Sigmoid colon (tissue), 7 donors: ENCODE measurements around the gene ACTR6. TPM values are rescaled to one million over a fixed set of nuclear protein-coding genes. Genes with fewer than 3 reads are reported as not detected.

Experiments
- DNase-seq: peaks from one replicate; pipeline ENCODE4 v3.0.0-alpha.2; 2019
- H3K27ac ChIP-seq, 4 donors: fragments of 200-600 bp; sonication (generic); one replicate each; pipeline ENCODE4 v1.5.1; 2016 to 2019; ENCODE audit warnings: mild to moderate bottlenecking in 1 of 4
- H3K27me3 ChIP-seq, 3 donors: fragments of 200-600 bp; sonication (generic); one replicate each; pipeline ENCODE4 v1.5.1; 2019; ENCODE audit warnings: mild to moderate bottlenecking in 1 of 3
- H3K36me3 ChIP-seq, 4 donors: fragments of 200-600 bp; sonication (generic); one replicate each; pipeline ENCODE4 v1.5.1; 2016 to 2019
- H3K4me1 ChIP-seq, 4 donors: fragments of 200-600 bp; sonication (generic); one replicate each; pipeline ENCODE4 v1.5.1; 2017 to 2019
- H3K4me3 ChIP-seq, 4 donors: fragments of 200-600 bp; sonication (generic); one replicate each; pipeline ENCODE4 v1.5.1; 2017 to 2019; ENCODE audit warnings: mild to moderate bottlenecking in 2 of 4, moderate library complexity in 1 of 4
- H3K9me3 ChIP-seq, 4 donors: fragments of 200-600 bp in 3 of 4; sonication (generic) in 3 of 4; one replicate each; pipeline versions ENCODE4 v1.5.1 to v1.6.1; 2013 to 2019
- EP300 ChIP-seq, 4 donors: sonication (generic); formaldehyde crosslinking; IDR thresholded peaks; one replicate each; pipeline ENCODE4 v1.6.1; 2017; ENCODE audit warnings: antibody characterized with exemption in 4 of 4
- POLR2A ChIP-seq, 2 donors: fragments of 450-650 bp; IDR thresholded peaks; one replicate each; pipeline ENCODE4 v1.6.1; 2016; ENCODE audit warnings: antibody characterized with exemption in 2 of 2, mild to moderate bottlenecking in 2 of 2, moderate library complexity in 2 of 2
- POLR2AphosphoS5 ChIP-seq, 4 donors: sonication (generic); formaldehyde crosslinking; IDR thresholded peaks; one replicate each; pipeline ENCODE4 v1.6.1; 2017; ENCODE audit warnings: antibody characterized with exemption in 4 of 4
- WGBS, 2 donors: extraction: QIAGEN DNeasy Blood & Tissue Kit; methylation state at CpG; one replicate each; pipeline ENCODE4 v1.1.7; 2013; 5-methylcytosine and 5-hydroxymethylcytosine counted together
- intact Hi-C: fragments of 100-400 bp; cut with DNase I; formaldehyde crosslinking; loops from one replicate; pipeline ENCODE4 v1.15.1; 2023
- polyA plus RNA-seq, 3 donors: library from polyadenylated mRNA; stranded (reverse); fragments of 200-250 nt; gene quantifications; one replicate each; pipeline ENCODE4 v1.2.3, GENCODE V29; 2013
- total RNA-seq, 4 donors: library from RNA; depleted of rRNA; stranded (reverse); fragments of >200 nt; gene quantifications; one replicate each; pipeline ENCODE4 v1.1.0, GENCODE V29; 2016
- TF ChIP-seq, protein P1 (sequence below), 4 experiments: fragments of 450-650 bp in 3 of 4; fragments of 200-600 bp in 1 of 4; IDR thresholded peaks; one replicate each; pipeline ENCODE4 v1.5.1; 2016 to 2019; ENCODE audit warnings: antibody characterized with exemption in 4 of 4, mild to moderate bottlenecking in 3 of 4, moderate library complexity in 2 of 4
- donor health status: healthy with polysubstance abuse.
- donor health status: Bipolar disorder and iron deficiency.
- donor health status: healthy.

The ACTR6 gene
- total and polyA plus RNA-seq, 7 donors = 9.1 to 37.5 (median 24.2) TPM

- H3K9me3 ChIP-seq = no peaks in the 10 kb centered on the region
- 36 to 55% methylated on average over 7 of the region's 7 CpGs for WGBS, 2 donors
- DNase-seq = no peak
- intact Hi-C loops = loop anchor here (5.0 to 10.0 kb wide), 2 partner anchors 100 to 318 kb away; no protein-coding TSS in a partner anchor
- no peak overlapping the region for H3K4me3 ChIP-seq
- H3K36me3 ChIP-seq = no peaks in the 10 kb centered on the region
- no peaks in the 10 kb centered on the region for H3K27me3 ChIP-seq
- peak overlapping the region in 2 of 4 donors; percentile 23 to 34 for H3K27ac ChIP-seq
- TF ChIP-seq, protein P1, sequence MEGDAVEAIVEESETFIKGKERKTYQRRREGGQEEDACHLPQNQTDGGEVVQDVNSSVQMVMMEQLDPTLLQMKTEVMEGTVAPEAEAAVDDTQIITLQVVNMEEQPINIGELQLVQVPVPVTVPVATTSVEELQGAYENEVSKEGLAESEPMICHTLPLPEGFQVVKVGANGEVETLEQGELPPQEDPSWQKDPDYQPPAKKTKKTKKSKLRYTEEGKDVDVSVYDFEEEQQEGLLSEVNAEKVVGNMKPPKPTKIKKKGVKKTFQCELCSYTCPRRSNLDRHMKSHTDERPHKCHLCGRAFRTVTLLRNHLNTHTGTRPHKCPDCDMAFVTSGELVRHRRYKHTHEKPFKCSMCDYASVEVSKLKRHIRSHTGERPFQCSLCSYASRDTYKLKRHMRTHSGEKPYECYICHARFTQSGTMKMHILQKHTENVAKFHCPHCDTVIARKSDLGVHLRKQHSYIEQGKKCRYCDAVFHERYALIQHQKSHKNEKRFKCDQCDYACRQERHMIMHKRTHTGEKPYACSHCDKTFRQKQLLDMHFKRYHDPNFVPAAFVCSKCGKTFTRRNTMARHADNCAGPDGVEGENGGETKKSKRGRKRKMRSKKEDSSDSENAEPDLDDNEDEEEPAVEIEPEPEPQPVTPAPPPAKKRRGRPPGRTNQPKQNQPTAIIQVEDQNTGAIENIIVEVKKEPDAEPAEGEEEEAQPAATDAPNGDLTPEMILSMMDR (IDR thresholded peaks at IDR 0.05) = peak in 3 of 4 experiments; percentile 42 to 69 (median 45)
- no peak for TF ChIP-seq POLR2AphosphoS5 (IDR thresholded peaks at IDR 0.05)
- peaks cover 0 to 8% (median 0%) of the 10 kb centered on the region in 4 donors for H3K4me1 ChIP-seq
These were observed 34.1 kb downstream of the ACTR6 start for GRCh38 chr12:100234591-100235304.

GRCh38 chr12:100238801-100239200, 38.2 kb downstream of the ACTR6 start:
- WGBS, 2 donors = 91 to 97% methylated on average over 3 of the region's 3 CpGs
- H3K27ac ChIP-seq = no peak overlapping the region
- DNase-seq = no peak
- H3K4me3 ChIP-seq = no peak overlapping the region
- peaks cover 0 to 8% (median 0%) of the 10 kb centered on the region in 4 donors for H3K4me1 ChIP-seq
- no peaks in the 10 kb centered on the region for H3K36me3 ChIP-seq
- intact Hi-C loops = loop anchor here (5.0 to 10.0 kb wide), 2 partner anchors 96 to 314 kb away; no protein-coding TSS in a partner anchor
- TF ChIP-seq POLR2AphosphoS5 (IDR thresholded peaks at IDR 0.05) = no peak
- TF ChIP-seq, protein P1 (IDR thresholded peaks at IDR 0.05) = no peak
- no peak for TF ChIP-seq POLR2A (IDR thresholded peaks at IDR 0.05)
- TF ChIP-seq EP300 (IDR thresholded peaks at IDR 0.05) = no peak
- no peaks in the 10 kb centered on the region for H3K9me3 ChIP-seq
- no peaks in the 10 kb centered on the region for H3K27me3 ChIP-seq

DNA sequence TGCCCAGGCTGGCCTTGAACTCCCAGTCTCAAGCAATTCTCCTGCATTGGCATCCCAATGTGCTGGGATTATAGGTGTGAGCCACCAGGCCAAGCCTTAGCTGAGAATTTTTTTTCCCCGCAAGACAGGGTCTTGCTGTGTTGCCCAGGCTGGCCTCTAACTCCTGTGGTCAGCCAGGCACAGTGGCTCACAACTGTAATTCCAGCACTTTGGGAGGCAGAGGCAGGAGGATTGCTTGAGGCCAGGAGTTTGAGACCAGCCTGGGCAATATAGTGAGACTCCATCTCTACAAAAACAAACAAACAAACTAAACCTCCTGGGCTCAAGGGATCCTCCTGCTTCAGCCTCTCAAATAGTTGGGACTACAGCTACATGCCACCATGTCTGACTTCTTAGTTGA, 39.0 kb downstream of the ACTR6 start:
- Histone ChIP-seq H3K27me3 (no peaks in the 10 kb centered on the region), H3K27ac (no peak overlapping the region), H3K36me3 (no peaks in the 10 kb centered on the region), H3K4me3 (no peak overlapping the region), H3K9me3 (no peaks in the 10 kb centered on the region), H3K4me1 (peaks cover 0 to under 1% (median 0%) of the 10 kb centered on the region in 4 donors)
- DNase-seq = no peak
- WGBS, 2 donors = 97 to 100% methylated on average over 1 of the region's 1 CpG
- no peak for TF ChIP-seq POLR2A (IDR thresholded peaks at IDR 0.05)
- TF ChIP-seq, protein P1 (IDR thresholded peaks at IDR 0.05) = no peak
- TF ChIP-seq EP300 (IDR thresholded peaks at IDR 0.05) = no peak
- no peak for TF ChIP-seq POLR2AphosphoS5 (IDR thresholded peaks at IDR 0.05)
- intact Hi-C loops = loop anchor here (5.0 to 10.0 kb wide), 2 partner anchors 95 to 313 kb away; no protein-coding TSS in a partner anchor

DNA sequence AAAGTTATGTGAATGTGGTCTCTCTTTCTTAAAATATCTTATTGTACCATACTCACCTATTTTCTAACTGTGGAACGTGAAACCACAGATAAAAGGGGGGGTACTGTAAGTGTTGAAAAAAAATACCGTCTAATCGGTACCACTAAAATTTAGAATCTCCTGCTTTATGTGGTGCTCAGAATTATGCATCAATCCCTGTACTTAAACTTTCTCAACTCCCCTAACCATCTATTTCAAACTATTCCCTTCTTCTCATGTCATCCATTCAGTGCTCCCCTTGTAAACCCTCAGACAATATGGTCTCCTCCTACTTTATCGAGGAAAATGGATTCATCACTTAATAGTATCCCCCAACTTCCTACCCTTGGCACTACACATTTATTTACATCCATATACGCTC, 42.5 kb downstream of the ACTR6 start:
- Histone ChIP-seq H3K9me3 (no peaks in the 10 kb centered on the region), H3K4me3 (no peak overlapping the region), H3K36me3 (no peaks in the 10 kb centered on the region), H3K4me1 (no peaks in the 10 kb centered on the region), H3K27me3 (no peaks in the 10 kb centered on the region), H3K27ac (no peak overlapping the region)
- no peak for DNase-seq
- 74 to 95% methylated on average over 5 of the region's 5 CpGs for WGBS, 2 donors
- TF ChIP-seq POLR2AphosphoS5 (IDR thresholded peaks at IDR 0.05) = no peak
- TF ChIP-seq, protein P1 (IDR thresholded peaks at IDR 0.05) = no peak
- no peak for TF ChIP-seq EP300 (IDR thresholded peaks at IDR 0.05)
- TF ChIP-seq POLR2A (IDR thresholded peaks at IDR 0.05) = no peak
- intact Hi-C loops = no loop called here
